Breast epithelium (tissue), 4 donors: ENCODE measurements around the gene TRIP12. TPM values are rescaled to one million over a fixed set of nuclear protein-coding genes. Genes with fewer than 3 reads are reported as not detected.

ENCODE experiments used
- DNase-seq, 2 donors: peaks; one replicate each; pipeline ENCODE4 v3.0.0-alpha.2; 2019; ENCODE audit warnings: low spot score in 2 of 2
- H3K27ac ChIP-seq, 2 donors: fragments of 200-600 bp; sonication (generic) in 1 of 2; one replicate each; pipeline ENCODE4 v1.5.1; 2016 to 2019; ENCODE audit warnings: mild to moderate bottlenecking in 1 of 2
- H3K27me3 ChIP-seq, 2 donors: fragments of 200-600 bp; sonication (generic) in 1 of 2; one replicate each; pipeline versions ENCODE4 v1.5.1 to v1.6.0; 2017 to 2019; ENCODE audit warnings: control low read depth in 1 of 2, mild to moderate bottlenecking in 1 of 2
- H3K36me3 ChIP-seq: fragments of 200-600 bp; one replicate; pipeline ENCODE4 v1.5.1; 2019
- H3K4me1 ChIP-seq, 2 donors: fragments of 200-600 bp; sonication (generic); one replicate each; pipeline ENCODE4 v1.5.1; 2016 to 2019; ENCODE audit warnings: control low read depth in 1 of 2
- H3K4me3 ChIP-seq, 3 donors: fragments of 200-600 bp; sonication (generic); 1 replicate in 2 of 3; 2 replicates in 1 of 3; pipeline ENCODE4 v1.5.1; 2016 to 2019; ENCODE audit warnings: mild to moderate bottlenecking in 3 of 3, moderate library complexity in 2 of 3
- H3K9me3 ChIP-seq, 2 donors: fragments of 200-600 bp; sonication (generic) in 1 of 2; one replicate each; pipeline ENCODE4 v1.5.1; 2016 to 2019; ENCODE audit warnings: control low read depth in 1 of 2
- POLR2A ChIP-seq: fragments of 450-650 bp; IDR thresholded peaks from one replicate; pipeline ENCODE4 v1.6.1; 2016; ENCODE audit warnings: antibody characterized with exemption, mild to moderate bottlenecking, moderate library complexity
- POLR2AphosphoS5 ChIP-seq, 3 donors: sonication (generic); formaldehyde crosslinking; IDR thresholded peaks; one replicate each; pipeline ENCODE4 v1.6.1; 2017; ENCODE audit warnings: antibody characterized with exemption in 3 of 3
- intact Hi-C: fragments of 100-400 bp; cut with DNase I; formaldehyde crosslinking; loops from one replicate; pipeline ENCODE4 v1.15.1; 2023; ENCODE audit warnings: low total_unique reads
- total RNA-seq, 3 donors: library from RNA; depleted of rRNA; stranded (reverse); fragments of >200 nt; gene quantifications; one replicate each; pipeline ENCODE4 v1.1.0, GENCODE V29; 2016
- TF ChIP-seq, protein P1 (sequence below), 3 donors: fragments of 450-650 bp; IDR thresholded peaks; one replicate each; pipeline ENCODE4 v1.5.1; 2016 to 2017; ENCODE audit warnings: antibody characterized with exemption in 3 of 3, mild to moderate bottlenecking in 3 of 3, moderate library complexity in 3 of 3

TRIP12 gene
- total RNA-seq, 3 donors from 2014 or later, result 233 to 251 (median 247) TPM

DNA sequence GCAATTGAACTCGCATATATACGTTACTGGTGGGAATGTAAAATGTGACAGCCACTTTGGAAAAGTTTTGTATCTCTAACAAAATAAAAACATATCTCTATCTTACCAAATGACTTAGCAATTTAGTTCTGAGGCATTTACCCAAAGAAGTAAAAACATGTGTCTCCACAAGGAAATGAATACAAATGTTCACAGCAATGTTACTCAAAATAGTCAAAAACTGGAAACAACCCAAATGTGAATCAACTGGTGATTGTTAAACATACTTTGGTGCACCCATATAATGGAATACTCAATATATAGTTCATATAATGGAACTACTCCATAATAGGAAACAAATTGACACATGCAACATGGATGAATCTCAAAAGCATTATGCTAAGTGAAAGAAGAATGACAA, 137.0 kb downstream of the TRIP12 start:
- H3K9me3 ChIP-seq, result no peaks in the 10 kb centered on the region
- no peak for DNase-seq
- TF ChIP-seq, protein P1, sequence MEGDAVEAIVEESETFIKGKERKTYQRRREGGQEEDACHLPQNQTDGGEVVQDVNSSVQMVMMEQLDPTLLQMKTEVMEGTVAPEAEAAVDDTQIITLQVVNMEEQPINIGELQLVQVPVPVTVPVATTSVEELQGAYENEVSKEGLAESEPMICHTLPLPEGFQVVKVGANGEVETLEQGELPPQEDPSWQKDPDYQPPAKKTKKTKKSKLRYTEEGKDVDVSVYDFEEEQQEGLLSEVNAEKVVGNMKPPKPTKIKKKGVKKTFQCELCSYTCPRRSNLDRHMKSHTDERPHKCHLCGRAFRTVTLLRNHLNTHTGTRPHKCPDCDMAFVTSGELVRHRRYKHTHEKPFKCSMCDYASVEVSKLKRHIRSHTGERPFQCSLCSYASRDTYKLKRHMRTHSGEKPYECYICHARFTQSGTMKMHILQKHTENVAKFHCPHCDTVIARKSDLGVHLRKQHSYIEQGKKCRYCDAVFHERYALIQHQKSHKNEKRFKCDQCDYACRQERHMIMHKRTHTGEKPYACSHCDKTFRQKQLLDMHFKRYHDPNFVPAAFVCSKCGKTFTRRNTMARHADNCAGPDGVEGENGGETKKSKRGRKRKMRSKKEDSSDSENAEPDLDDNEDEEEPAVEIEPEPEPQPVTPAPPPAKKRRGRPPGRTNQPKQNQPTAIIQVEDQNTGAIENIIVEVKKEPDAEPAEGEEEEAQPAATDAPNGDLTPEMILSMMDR (IDR thresholded peaks at IDR 0.05), result no peak
- no peak for TF ChIP-seq POLR2AphosphoS5 (IDR thresholded peaks at IDR 0.05)
- no peak for TF ChIP-seq POLR2A

DNA sequence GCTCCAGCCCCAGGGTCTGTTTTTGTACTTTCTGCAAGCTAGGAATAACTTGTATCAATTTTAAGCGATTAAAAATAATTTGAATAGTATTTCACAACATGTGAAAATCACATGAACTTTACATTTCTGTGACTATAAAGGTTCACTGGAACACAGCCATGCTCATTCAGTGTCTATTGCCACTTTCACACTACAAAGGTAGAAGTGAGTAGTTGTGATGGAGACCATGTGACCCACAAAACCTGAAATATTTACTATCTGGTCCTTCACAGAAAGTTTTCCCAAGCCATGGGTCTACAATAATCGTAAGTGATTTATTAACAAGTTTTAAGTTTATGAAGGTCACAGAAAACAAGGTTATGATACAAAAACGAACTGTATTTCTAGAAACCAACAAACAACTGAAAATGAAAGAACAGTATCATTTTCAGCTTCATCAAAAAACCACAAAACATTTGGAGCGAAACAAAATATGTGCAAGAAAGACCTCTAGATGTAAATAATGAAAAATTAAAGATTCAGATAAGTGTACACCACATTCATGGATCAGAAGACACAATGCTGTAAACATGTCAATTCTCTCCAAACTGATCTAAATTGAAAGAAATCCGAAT, 138.6 kb downstream of the TRIP12 start:
- intact Hi-C loops, result no loop called here
- DNase-seq, result no peak
- Histone ChIP-seq H3K4me3 (no peak overlapping the region), H3K27ac (no peak overlapping the region), H3K9me3 (no peaks in the 10 kb centered on the region), H3K36me3 (no peaks in the 10 kb centered on the region), H3K27me3 (no peaks in the 10 kb centered on the region), H3K4me1 (no peaks in the 10 kb centered on the region)
- TF ChIP-seq, protein P1 (IDR thresholded peaks at IDR 0.05), result no peak
- TF ChIP-seq POLR2AphosphoS5 (IDR thresholded peaks at IDR 0.05) (no peak), POLR2A (no peak)

More for the DNA sequence above, 137.0 kb downstream of the TRIP12 start:
- intact Hi-C loops, result no loop called here
- H3K27ac ChIP-seq, result no peak overlapping the region
- H3K36me3 ChIP-seq, result no peaks in the 10 kb centered on the region
- no peaks in the 10 kb centered on the region for H3K4me1 ChIP-seq
- no peaks in the 10 kb centered on the region for H3K27me3 ChIP-seq
- no peak overlapping the region for H3K4me3 ChIP-seq

DNA sequence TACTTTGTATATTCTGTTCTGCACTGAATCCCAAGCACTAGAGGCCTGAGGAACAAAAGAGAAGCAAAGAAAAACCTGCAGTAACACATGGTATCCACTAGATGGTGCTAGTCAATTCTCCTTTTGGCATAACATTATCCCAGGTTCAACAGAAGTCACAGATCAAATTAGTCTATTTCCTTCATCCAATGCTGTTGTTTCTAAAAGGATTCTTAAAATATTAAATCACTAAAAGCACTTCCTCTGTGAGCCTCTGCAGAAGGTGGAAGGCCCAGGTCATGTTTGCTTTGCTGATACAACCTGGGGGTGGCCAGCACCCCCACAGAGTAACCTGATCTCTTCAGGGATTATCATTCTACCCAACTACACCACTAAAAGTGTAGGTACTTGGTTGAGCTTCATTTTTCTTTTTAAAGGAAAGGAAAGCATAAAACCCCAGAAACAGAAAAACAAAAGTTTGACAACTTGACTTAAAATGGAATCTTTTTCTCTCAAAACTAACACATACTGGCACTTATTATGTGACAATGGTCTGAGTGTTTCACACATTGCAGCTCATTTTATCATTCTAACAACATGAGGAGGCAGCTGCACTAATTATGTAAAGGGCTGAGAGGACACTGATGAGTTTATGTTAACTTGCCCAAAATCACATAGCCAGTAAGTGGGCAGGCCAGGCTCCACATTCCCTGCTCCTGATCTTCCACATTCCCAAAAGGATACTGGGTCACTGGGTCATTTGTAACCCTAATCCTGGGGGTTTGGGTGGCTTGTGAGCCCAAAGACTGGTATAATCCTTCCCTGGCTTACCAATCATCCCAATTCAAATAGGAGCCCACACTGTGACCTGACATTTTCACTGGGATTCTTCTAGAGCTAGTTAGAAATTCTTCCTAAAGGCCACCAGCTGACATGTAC, 140.7 kb downstream of the TRIP12 start:
- Histone ChIP-seq H3K4me1 (no peaks in the 10 kb centered on the region), H3K36me3 (no peaks in the 10 kb centered on the region), H3K27me3 (no peaks in the 10 kb centered on the region), H3K4me3 (no peak overlapping the region), H3K9me3 (no peaks in the 10 kb centered on the region), H3K27ac (no peak overlapping the region)
- TF ChIP-seq, protein P1 (IDR thresholded peaks at IDR 0.05), result peak; percentile 65 to 74 (median 66)
- TF ChIP-seq POLR2A, result no peak
- intact Hi-C loops, result no loop called here
- DNase-seq, result no peak

DNA sequence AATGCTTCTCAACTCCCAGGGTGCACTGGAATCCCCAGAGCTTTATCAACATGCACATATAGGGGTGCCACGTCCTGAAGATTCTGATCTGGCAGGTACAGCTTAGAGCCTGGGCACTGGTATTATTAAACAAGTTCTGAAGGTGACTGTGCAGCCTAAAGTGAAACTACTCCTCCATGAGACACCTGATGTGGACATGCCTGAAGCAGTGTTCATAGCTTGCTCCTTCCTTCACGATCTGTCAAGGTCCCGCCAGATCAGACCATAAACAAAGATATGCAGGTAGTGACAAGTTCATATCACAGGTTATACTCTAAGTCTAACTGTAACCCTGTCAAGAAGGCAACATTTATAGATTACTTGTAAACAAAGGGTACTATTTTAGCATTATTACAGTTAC, 142.2 kb downstream of the TRIP12 start:
- Histone ChIP-seq H3K4me3 (no peak overlapping the region), H3K36me3 (peaks cover 4% of the 10 kb centered on the region), H3K4me1 (no peaks in the 10 kb centered on the region), H3K27ac (no peak overlapping the region), H3K27me3 (no peaks in the 10 kb centered on the region), H3K9me3 (no peaks in the 10 kb centered on the region)
- intact Hi-C loops, result no loop called here
- TF ChIP-seq, protein P1 (IDR thresholded peaks at IDR 0.05), result no peak
- TF ChIP-seq POLR2AphosphoS5 (IDR thresholded peaks at IDR 0.05) (no peak), POLR2A (no peak)
- no peak for DNase-seq

DNA sequence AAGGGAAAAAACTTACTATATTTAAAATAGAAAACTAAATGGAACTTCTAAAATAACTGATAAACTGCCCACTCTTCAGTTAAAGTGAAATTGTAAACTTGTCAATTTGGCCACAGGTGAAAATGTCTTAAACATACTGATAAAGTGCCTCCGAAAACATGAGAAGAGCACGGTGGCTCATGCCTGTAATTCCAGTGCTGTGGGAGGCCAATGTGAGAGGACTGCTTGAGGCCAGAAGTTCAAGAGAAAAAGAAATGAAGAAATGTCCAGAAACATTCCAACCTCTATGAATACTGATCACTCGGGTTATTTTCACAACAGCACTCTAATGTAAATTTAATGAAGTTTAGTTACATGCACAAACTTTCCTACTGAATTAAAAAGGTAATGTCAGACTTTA, 144.1 kb downstream of the TRIP12 start:
- no peaks in the 10 kb centered on the region for H3K27me3 ChIP-seq
- H3K36me3 ChIP-seq, result peaks cover 4% of the 10 kb centered on the region
- H3K4me1 ChIP-seq, result no peaks in the 10 kb centered on the region
- no peak overlapping the region for H3K27ac ChIP-seq
- no peaks in the 10 kb centered on the region for H3K9me3 ChIP-seq
- DNase-seq, result no peak
- intact Hi-C loops, result no loop called here
- no peak overlapping the region for H3K4me3 ChIP-seq
- TF ChIP-seq POLR2A, result no peak
- TF ChIP-seq, protein P1 (IDR thresholded peaks at IDR 0.05), result no peak
- TF ChIP-seq POLR2AphosphoS5 (IDR thresholded peaks at IDR 0.05), result no peak
